ENCODE results near the gene COQ10B.
"Not testable (repeated sequence)": the region's sequence is repeated elsewhere in the genome, so short reads cannot be mapped to it uniquely, and the experiment has no call there.

Gene COQ10B

GRCh38 chr2:197453123-197453913 lies at the start of gene COQ10B:
TSS of gene COQ10B (plus strand) at chr2:197453552. CDS start at chr2:197453561, 9 bp downstream.
- DNase-seq = peak; percentile 95 to 99 (median 97)

GRCh38 chr2:197405582-197405981 lies 47.8 kb upstream of the COQ10B start:
- no peak for DNase-seq

GRCh38 chr2:197414039-197414438 lies 39.3 kb upstream of the COQ10B start:
- no peak for DNase-seq

GRCh38 chr2:197414515-197414914 lies 38.8 kb upstream of the COQ10B start:
- DNase-seq = no peak

- no peak for DNase-seq
Measured at GRCh38 chr2:197416268-197416667, 37.1 kb upstream of the COQ10B start.

GRCh38 chr2:197419438-197419837 lies 33.9 kb upstream of the COQ10B start:
- no peak for DNase-seq

GRCh38 chr2:197423307-197423706 lies 30.0 kb upstream of the COQ10B start:
- DNase-seq = no peak

GRCh38 chr2:197425550-197425949 lies 27.8 kb upstream of the COQ10B start:
- no peak for DNase-seq

GRCh38 chr2:197426723-197427603 lies 26.4 kb upstream of the COQ10B start:
- no peak for DNase-seq

- no peak for DNase-seq
Measured at GRCh38 chr2:197427986-197428385, 25.4 kb upstream of the COQ10B start.

- DNase-seq = no peak
Measured at GRCh38 chr2:197431858-197432257, 21.5 kb upstream of the COQ10B start.

GRCh38 chr2:197432527-197432926 lies 20.8 kb upstream of the COQ10B start:
- DNase-seq = not testable (repeated sequence)

- peak in 2 of 3 experiments; percentile 22 to 47 for DNase-seq
Measured at GRCh38 chr2:197433780-197434438, 19.4 kb upstream of the COQ10B start.

GRCh38 chr2:197434541-197435513 lies 18.5 kb upstream of the COQ10B start, which contains the start of gene SF3B1:
TSS of gene SF3B1 (minus strand) at chr2:197435028. CDS start at chr2:197434999, 29 bp downstream.
- peak; percentile 95 to 98 (median 97) for DNase-seq

GRCh38 chr2:197435598-197436420 lies 17.5 kb upstream of the COQ10B start:
- DNase-seq = peak in 2 of 3 experiments; percentile 25 to 34

GRCh38 chr2:197437380-197437779 lies 16.0 kb upstream of the COQ10B start:
- no peak for DNase-seq

- no peak for DNase-seq
Measured at GRCh38 chr2:197442857-197443256, 10.5 kb upstream of the COQ10B start.

GRCh38 chr2:197445746-197446145 lies 7.6 kb upstream of the COQ10B start:
- DNase-seq = no peak

- DNase-seq = no peak
Measured at GRCh38 chr2:197446844-197447243, 6.5 kb upstream of the COQ10B start.

- no peak for DNase-seq
Measured at GRCh38 chr2:197450465-197450864, 2.9 kb upstream of the COQ10B start.

- not testable (repeated sequence) for DNase-seq
Measured at GRCh38 chr2:197450935-197451358, 2.4 kb upstream of the COQ10B start.
